ENCODE measurements around the gene ADTRP.

DNA sequence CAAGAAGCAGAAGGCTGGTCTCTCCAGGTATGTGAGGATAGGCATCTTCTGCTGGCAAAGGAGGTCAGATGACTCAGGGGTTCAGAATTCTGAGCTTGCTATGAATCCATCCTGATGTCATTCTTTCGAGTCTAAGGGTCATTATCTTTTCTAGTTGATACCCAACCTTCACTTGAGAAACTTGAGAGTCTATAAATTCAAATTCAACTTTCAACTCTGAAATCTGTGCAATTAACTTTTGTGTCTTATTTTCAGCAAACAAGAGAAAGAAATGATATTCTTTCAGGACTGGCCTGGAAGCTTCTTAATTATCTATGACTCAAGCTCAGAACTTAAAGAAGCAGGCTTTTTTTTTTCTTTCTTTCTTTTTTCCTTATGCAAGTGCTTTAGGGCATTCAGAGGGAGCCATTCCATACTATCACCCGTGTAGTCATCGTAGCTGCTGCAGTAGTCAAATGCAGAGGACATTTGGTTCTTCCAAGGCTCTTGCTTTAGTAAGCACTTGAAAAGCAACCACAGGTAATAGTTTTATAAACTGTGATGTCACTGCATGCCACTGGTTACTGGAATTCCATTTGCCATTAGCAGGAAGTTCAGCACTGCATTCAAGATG is 93.0 kb downstream of the ADTRP start:
- TF ChIP-seq RBM39 (IDR thresholded peaks at IDR 0.05; ENCODE audit: low read depth, low read length, poor library complexity, severe bottlenecking): no peak
- TF ChIP-seq JUNB (CRISPR knock-in tag; IDR thresholded peaks at IDR 0.05; ENCODE audit: borderline replicate concordance): no peak
- TF ChIP-seq, protein P1, sequence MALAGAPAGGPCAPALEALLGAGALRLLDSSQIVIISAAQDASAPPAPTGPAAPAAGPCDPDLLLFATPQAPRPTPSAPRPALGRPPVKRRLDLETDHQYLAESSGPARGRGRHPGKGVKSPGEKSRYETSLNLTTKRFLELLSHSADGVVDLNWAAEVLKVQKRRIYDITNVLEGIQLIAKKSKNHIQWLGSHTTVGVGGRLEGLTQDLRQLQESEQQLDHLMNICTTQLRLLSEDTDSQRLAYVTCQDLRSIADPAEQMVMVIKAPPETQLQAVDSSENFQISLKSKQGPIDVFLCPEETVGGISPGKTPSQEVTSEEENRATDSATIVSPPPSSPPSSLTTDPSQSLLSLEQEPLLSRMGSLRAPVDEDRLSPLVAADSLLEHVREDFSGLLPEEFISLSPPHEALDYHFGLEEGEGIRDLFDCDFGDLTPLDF (CRISPR knock-in tag; IDR thresholded peaks at IDR 0.05): no peak
- TF ChIP-seq GATAD2A (CRISPR knock-in tag; IDR thresholded peaks at IDR 0.05): no peak
- TF ChIP-seq, protein P2, sequence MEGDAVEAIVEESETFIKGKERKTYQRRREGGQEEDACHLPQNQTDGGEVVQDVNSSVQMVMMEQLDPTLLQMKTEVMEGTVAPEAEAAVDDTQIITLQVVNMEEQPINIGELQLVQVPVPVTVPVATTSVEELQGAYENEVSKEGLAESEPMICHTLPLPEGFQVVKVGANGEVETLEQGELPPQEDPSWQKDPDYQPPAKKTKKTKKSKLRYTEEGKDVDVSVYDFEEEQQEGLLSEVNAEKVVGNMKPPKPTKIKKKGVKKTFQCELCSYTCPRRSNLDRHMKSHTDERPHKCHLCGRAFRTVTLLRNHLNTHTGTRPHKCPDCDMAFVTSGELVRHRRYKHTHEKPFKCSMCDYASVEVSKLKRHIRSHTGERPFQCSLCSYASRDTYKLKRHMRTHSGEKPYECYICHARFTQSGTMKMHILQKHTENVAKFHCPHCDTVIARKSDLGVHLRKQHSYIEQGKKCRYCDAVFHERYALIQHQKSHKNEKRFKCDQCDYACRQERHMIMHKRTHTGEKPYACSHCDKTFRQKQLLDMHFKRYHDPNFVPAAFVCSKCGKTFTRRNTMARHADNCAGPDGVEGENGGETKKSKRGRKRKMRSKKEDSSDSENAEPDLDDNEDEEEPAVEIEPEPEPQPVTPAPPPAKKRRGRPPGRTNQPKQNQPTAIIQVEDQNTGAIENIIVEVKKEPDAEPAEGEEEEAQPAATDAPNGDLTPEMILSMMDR (CRISPR knock-in tag; IDR thresholded peaks at IDR 0.05): no peak

Data from HepG2 (cell line).